Glomerular endothelial cell (primary cell): ENCODE measurements around the gene HOXB3. TPM values are rescaled to one million over a fixed set of nuclear protein-coding genes. Genes with fewer than 3 reads are reported as not detected.

Experiments used
- DNase-seq: peaks from one replicate; pipeline ENCODE4 v3.0.0-alpha.2; 2011; ENCODE audit warnings: low read depth, low spot score; ENCODE audit errors: extremely low read depth
- total RNA-seq: library from RNA; depleted of rRNA; stranded (reverse); fragments of >200 nt; gene quantifications from 2 replicates; pipeline ENCODE4 v1.2.3, GENCODE V29; 2015

Gene HOXB3
- total RNA-seq, 1 donor from 2014 or later, result 48.0 TPM

DNA sequence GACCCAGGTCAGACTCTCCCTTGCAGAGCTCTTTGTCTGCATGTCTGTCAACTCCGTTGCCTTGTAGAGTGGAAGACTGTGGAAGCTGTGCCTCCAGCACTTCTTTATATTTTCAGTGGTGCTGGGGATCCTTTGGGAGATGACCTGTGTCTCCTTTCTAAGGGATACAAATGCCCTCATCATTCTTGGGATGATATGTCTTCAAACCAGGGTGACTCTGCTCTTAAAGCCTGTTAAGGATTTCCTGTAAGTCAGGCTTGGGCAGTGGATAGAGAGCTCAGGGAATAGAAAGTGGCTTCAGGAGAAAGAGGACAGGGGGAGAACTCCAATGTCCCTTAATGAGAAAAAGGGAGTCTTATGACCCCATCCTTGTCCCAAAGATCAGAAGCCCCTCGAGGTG is 1.5 kb downstream of the HOXB3 start:
- no peak for DNase-seq

DNA sequence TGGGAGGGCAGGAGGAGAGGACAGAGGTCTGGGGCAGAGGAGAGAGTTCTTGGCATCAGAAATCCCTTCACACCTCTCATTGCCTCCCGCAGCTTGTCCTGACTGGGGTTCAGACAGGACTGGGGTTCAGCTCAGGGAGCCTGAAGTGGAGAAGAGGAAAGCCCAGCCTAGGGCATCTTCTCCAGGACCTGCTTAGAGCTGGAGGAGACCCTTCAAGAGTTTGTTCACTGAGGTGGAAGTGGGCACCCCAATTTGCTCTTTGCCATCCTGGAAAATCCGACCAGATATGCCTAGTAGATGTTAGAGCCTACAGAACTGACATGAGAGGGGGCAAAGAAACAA is 2.0 kb downstream of the HOXB3 start:
- no peak for DNase-seq

DNA sequence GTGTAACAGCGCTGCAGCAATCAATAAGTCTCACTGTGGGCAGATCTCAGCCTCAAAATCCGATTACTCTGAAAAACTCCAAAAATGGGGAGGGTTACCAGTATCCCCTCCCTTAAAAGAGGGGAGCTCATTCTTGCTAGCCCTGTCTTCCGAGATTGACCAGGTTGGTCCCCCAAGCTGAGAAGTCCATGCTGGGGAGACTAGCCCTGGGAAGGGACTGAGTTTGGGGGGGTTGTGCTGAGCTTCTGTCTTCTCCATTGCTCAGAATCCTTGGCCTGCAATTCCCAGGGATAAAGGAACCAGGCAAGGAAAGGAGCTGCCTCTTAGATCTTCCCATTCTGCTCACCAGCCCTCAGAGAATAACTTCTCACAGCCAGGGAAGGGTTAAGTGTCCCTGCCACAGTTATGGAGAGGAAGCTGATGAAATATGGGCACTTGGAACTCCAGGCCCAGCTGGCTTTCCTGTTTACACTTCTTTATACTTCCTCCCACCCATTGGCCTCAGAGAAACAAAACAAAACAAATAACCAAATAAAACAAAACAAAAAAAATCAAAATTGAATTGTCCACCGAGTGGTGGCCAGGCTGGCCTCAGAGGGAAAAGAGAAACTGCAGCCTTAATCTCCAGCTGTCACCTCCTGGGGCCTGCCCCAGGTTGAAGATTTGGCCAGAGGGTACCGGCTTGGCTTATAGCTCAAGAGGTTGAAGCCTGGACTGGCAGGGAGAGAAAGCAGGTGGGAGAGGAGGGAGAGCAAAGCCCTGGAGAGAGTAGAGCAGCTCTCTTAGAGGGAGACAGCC is 2.6 kb downstream of the HOXB3 start:
- DNase-seq, result no peak

DNA sequence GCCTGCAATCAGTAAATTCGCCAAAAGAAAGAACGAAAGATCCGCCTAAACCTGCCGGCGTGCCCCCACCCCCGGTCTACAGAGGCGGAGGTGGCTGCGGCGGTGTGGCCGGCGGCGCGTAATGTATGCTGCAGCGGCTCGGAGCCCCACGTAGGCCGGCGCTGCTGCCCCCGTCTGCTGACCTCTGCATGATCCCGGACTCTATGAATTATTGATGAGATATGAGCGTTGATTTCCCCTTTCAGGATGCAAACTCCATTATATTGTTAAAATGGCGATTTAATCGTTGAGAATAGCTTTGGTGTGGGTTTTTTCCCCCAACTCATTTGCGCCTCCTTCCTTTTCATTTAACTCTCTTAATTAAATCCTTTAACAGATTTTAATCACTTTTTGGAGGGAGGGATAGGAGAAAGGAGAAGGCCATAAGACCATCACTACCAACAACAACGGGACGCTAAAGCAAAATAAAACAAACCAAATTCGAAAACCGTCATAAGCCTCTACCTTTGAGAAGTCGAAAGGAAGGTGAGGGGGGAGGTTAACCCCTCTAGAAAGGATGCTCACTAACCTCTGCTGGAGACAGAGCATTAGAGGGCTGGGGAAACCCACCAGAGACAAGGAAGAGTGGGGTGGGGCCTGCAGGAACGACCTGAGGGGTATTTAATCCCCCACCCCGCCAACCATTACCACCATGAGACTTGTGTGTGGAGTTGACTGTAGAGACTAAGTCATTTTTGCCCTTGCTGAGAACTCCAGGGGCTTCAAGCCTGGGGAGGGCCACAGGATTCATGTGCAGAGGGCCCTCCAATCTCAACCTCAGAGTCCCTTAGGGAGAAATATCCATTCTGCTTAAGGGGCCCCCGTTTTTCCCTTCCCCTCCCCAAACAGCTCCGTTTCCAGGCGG is 3.4 kb downstream of the HOXB3 start:
- DNase-seq, result no peak

DNA sequence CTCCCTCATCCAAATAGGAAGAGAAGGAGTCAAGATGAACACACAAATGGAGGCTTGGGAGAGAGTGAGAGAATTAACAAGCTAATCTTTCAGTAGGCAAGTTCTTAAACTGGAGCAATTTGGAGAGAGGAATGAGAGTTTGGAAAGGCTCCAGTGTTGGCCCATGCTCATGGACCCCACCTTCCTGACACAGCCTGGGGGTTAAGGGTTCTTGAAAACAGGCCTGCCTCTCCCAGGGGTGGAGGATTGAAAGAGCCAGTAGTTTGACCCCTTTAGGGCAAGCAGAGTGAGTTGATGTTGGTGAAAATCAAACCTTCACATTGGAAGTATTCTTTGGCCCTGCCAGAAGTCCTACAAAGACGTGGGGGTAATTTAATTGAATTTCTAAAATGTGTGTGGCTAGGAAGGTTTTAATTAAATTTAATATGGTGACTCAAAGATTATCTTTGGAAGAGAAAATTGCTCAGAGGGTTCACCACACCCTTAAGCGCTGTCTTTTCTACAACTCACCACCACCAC is 5.8 kb downstream of the HOXB3 start:
- DNase-seq, result no peak

DNA sequence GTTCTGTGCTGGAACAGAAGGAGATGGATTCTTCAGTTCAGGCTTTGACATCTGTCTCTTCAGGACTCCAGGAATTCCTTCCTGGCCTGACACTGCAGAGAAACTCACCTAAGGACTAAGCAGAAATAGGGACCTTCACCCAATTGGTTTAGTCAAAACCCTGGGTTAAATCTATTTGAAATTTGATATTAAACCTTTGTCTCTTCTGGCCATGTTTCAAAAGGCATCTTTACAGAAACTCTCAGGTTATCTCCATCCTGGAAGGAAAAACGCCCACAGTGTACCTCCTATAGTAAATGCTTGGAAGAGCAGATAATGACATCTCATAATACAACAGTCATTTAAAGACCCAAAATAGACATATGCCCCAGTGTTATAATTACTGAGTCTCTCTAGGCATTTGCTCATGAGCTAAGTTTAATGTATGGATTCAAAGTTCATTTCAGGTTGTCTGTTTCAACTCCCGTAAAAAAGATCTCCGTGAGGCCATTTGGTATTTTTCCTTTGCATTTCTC is 6.3 kb downstream of the HOXB3 start:
- DNase-seq, result no peak

DNA sequence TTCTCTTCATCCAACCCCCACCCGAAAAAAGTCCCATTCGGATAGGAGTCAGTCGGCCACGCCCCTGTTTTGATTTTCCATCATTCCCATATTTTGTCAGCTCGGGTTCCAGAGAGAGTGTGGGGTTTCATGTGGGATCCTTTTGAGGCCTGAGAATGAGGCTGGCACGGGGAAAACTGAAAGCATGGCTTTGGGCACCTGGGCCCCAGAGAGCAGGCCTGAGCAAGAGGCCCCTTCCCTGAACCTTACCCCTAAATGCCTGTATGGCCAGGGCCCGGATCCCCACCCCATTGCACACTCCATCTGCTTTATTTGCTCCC is 7.3 kb downstream of the HOXB3 start:
- no peak for DNase-seq

DNA sequence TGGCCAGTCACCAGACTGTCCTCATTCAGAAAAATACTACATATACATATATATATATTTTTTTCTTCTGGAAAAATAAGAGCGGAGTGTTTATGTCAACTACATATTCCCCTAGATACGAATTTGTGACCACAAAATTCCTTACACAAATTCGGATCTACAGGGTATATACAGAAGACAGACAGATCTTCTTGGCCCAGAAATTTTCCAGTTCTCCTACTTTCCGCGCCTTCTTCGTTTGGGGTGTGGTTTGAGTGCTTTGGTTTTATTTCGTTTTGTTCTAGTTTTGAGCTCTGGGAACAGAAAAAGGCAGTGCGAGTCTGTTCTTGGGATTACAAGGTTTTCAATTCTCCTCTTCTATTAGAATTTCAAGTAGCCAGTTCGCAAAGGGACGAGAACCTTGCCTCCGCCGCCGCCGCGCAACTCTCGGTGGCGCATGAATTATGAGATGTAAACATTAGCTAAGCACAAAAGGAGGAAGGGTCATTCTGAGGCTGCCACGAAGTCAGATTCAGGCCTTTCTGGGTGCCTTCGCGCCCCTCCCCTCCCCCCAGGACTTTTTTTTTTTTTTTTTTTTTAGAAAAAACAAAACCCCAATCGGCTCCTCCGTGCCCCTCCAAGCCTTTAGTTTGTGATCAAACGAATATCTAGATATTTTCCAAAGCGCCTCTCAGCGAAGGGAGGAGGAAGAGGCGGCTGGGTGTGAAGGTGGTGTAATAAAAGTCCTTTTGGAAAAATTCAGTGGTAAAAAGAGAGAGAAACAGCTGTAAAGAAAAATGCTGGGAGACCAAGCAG is 10.1 kb downstream of the HOXB3 start:
- DNase-seq, result no peak

DNA sequence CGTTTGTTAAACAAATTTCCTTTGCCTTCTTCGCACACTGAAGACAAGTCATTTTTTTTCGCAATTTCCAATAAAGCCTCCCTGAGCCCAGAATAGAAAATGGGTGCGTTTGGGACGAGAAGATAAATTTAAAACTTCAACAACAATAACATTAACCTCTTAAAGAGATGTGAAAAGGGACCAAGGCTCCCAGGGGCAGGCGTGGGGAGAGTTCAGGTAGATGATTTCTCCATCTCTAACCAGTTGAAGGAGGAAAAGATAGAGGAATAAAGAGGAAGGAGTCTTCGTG is 10.6 kb downstream of the HOXB3 start:
- no peak for DNase-seq

DNA sequence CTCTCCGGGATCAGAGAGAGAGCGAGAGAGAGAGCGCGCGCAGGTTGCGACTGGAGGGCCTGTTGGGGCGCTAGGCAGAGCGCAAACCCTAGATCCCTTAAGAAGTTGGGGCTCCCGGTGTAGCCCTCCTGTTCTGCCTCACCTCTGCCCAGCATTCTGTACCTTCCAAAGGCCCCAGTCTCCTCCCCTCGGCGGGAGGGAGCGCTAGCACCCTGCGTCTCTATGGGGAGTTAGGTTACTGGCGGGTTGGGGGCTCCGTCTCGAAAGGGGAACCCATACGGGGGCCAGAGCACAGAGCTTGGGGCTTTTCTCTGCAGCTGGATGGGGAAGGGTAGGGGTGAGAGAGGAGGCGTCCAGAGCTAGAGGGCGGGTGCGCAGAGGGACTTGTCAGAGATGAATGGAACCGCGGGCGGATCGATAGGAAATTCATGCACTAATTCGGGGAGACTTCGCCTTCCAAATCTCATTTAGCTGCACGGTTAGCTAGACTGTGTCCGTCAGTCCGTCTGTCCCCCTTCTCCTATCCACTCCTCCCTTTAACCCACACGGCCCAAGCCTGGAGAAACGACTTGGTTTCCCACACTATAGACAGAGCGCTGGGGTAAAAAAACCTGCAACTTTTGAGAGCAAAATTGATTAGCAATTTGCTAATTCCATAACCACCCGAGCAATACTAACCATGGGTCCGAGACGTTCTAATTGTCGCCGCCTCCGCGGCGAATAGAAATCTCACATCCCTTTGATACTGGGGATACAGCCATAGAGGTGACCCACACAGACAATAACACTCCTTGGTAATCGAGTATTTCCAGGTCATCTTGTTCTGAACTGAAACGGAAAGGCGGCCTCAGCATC is 11.2 kb downstream of the HOXB3 start:
- DNase-seq, result no peak

DNA sequence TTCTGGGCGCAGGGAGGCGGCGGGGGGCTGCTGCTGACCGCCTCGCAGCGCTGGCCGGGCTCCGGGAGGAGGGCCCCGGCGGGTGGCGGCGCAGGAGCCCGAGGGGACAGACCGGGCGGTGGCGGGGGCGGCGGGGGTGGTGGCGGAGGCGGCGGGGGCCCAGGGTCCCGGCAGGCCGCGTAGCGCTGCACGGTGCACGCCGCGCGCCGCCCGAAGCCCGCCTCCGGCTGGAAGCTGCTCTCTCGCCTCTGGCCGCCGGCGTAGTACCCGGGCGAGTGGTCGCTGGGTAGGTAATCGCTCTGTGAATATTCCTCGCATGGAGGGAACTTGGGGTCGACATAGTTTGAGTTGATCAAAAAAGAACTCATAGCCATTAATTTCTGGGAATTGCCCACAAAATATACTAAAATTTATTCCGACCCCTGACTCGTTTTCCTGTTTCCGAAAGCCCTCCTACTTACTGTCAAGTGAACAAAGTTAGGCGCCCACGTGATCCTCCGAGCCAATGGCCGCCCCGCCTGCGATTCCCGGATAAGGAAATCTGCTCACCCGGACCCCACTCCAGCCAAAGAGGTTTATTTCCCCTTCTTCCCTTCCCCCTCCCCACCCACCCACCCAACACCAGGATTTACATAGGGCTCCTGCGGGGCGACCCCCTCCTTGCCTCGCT is 12.0 kb downstream of the HOXB3 start, which contains the start of gene HOXB4:
HOXB4 (minus strand) TSS at position 405 of the 670 bp plus-strand sequence; CDS start at position 374, 31 bp downstream.
- no peak for DNase-seq

DNA sequence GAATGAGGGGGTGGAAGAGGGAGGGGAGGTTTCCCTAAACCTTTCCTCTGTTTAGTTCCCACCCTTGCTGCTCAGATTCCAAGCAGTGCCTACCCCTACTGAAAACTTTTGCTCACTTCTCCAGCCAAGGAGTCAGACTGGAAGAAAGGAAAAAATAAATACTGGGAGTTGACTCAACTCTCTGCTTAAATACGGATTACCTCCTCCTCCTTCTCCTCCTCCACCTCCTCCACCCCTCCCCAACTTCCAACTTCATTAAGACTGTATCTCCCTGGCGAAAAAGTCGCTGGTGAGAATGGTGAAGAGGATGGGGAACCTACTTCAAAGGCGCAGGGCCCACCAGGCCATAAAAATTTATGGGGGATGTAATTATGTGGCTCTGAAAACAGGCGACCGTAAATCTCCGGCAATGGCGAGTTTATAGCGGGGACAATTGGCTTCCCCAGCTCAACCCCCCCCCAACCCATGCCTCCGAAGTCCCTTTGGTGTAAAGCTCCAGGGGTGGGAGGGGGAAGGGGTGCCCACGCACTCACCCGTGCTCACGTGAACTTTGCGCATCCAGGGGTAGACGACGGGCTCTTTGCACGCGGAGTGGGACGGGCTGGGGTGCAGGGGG is 12.6 kb downstream of the HOXB3 start:
- DNase-seq, result no peak

DNA sequence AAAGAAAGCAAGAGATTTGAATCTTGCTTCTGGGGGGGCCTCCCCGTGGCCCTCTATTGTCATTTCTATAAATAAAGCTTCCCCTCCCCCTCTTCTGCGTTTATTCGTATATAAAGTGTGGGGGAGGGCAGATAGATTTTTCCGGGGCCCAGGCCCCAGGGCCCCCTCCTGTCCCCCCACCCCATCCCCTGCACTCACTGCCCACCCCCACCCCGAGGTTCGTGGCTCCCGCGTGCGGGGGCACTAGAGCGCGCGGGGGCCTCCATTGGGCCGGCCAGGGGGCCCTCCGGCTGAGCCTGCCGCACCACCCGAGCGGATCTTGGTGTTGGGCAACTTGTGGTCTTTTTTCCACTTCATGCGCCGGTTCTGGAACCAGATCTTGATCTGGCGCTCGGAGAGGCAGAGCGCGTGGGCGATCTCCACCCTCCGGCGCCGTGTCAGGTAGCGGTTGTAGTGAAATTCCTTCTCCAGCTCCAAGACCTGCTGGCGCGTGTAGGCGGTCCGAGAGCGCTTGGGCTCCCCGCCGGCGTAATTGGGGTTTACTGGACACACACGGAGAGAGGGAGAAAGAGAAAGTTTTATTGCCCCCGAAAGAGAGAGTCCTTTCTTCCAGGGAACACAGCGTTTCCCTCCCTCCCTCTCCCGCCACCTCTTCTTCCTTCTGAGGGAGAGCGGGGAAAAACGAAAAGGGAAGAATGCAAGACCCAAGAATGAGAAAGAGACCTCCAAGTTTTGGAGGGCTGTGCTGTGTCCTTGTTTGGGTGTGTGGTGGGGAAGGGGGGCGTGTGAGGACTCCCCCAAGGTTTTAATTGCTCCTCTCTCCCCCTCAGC is 13.3 kb downstream of the HOXB3 start:
- DNase-seq, result no peak

DNA sequence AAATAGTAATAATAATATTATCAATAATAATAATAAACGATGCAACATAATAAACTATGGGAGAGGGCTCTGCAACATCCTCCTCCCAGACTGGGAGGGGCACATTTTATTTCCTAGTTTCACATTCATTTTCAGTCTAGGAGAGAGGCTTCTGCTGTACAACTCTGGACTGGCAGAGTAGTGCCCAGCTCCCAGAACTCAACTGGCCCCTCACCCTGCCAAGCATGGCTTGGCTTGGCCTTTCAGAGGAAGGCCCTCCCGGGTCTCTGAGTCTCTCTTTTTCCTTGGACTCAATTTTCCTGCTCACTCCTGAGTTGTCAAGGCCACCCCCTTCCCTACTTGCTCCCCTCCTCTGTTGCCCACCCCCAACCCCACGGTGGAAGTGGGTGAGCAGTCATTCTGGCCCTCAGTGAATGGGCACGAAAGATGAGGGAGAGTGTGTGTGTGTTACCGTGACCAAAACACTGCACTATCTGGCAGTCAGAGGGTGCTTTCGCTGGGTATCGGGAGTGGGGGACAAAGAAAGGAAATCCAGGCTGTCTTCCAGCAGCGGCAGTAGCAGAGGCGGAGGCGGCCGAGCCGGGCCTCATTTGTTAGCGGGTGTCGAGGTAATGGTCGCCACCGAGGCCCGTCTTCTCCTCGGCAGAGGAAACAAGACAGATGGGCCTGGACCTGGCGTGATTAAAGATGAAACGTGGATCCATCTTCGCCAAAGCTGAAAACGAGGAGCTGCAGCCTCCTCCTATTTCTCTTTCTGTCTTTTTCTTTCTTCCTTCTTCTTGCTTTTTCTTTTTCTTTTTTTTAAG is 14.2 kb downstream of the HOXB3 start:
- no peak for DNase-seq

DNA sequence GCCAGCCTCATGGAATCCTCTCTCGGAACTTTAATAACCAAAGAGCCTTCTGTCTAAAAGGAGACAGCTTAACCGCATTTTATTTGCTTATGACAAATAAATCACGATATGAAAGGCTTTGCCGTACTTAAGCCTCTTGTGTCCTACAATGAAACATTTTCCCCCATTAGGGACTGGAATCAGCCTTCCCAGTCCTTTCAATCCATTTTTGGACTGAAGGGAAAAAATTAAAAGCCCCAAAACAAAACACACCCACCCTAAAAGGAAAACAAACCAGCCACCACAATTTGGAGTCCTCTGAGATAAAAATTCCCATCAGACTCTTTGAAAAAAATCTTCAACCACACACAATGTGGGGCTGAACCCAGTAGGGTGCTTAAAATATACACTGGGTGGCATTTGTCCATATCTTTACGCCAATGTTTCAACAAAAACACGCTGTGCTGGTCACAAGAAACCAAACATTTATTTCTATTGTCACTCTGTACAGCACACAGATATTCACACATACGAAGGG is 14.9 kb downstream of the HOXB3 start:
- DNase-seq, result no peak

DNA sequence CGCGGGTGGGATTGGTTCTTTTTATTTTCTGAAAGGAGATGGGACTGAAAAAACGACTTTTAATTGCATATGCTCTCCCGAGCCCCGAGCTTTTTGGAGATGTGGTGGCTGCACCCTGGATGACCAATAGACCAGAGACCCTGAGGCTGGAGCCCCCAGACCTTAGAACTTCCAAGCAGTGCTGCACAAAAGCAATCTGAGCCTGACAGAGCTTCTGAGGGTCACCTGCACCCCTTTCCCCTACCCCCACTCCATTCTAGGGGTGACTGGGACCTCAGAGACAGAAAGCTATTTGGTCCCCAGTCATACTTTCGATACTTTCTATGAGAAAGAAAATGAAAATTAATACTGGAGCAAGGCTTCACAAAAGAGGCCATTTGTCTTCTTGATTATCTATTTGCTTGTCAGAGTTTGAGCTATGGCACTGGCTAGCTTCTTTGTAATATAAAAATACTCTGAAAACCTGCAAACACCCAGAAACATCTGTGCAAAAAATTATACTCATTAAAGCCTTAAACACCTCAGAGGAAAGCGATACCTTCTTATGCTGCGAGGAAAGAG is 15.5 kb downstream of the HOXB3 start:
- DNase-seq, result no peak

DNA sequence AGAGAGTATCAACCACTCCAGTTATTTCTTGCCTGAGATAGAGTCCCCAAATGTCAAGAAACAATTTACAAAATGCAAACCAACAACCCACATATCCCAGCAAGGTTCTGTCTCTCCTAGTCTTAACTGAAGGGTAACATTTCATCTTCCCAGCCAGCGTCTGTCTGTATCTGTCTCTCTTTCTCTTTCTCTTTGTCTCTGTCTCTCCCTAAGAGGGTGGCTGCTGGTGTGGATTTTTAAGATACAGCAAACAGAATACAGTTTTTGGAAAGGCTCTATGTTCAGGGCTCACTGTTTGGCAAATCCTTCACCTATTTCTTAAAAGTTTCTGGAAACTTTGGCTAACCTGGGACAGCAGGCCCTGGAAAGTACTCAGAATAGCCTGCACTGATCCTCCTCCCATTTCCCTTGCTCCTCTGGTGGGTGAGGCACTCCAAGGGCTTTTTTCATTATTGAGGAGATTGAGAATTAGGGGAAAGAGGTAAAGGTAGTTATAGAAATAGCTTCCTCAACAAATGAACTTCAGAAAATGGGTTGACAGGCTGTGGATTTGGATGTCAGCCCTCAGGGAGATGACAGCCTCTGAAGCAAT is 18.1 kb downstream of the HOXB3 start:
- no peak for DNase-seq
